A549 (cell line): ENCODE results near the gene SLC25A47. TPM values are rescaled to one million over a fixed set of nuclear protein-coding genes. Genes with fewer than 3 reads are reported as not detected.

Experiments used
- ATAC-seq, 2 experiments: fragments of 200-7000 bp in 1 of 2; fragments of >200 bp in 1 of 2; cut with Nextera tagmentation in 1 of 2; cut with Tn5 transposase in 1 of 2; 3 replicates each; pipeline versions ENCODE4 v1.8.0 to v1.9.1; 2018 to 2020; ENCODE audit warnings: mild to moderate bottlenecking in 1 of 2, moderate library complexity in 1 of 2
- CTCF ChIA-PET: fragments of 300-600 bp; sonication (Branson Sonifier 250); formaldehyde crosslinking; extraction: SDS; loops from one replicate; lab custom pipeline; 2021; ENCODE audit warnings: antibody characterized with exemption, inconsistent platforms; lab: Yijun Ruan, JAX
- POLR2A ChIA-PET: fragments of 350-600 bp; formaldehyde crosslinking; extraction: SDS; loops from one replicate; lab custom pipeline; 2021; ENCODE audit warnings: antibody characterized with exemption, inconsistent platforms; lab: Yijun Ruan, JAX
- DNase-seq, 2 experiments: peaks; one replicate each; pipeline versions ENCODE4 v3.0.0 to v3.0.0-alpha.2; 2011 to 2016; ENCODE audit warnings: low read depth in 1 of 2, low spot score in 1 of 2
- FAIRE-seq: peaks from 2 replicates; lab custom pipeline; 2011; peaks lifted over from hg19 to GRCh38; lab: Jason Lieb, UNC
- H3K27ac ChIP-seq, 2 experiments: fragments of >200 bp; sonication (Bioruptor Twin); formaldehyde crosslinking; 3 replicates each; pipeline ENCODE4 v1.5.1; 2016 to 2017
- H3K4me1 ChIP-seq: fragments of >200 bp; sonication (Bioruptor Twin); formaldehyde crosslinking; 3 replicates; pipeline ENCODE4 v1.6.1; 2016
- H3K4me2 ChIP-seq: fragments of >200 bp; sonication (Bioruptor Twin); formaldehyde crosslinking; 3 replicates; pipeline ENCODE4 v1.6.1; 2016
- H3K4me3 ChIP-seq: fragments of >200 bp; sonication (Bioruptor Twin); formaldehyde crosslinking; 3 replicates; pipeline ENCODE4 v1.5.1; 2016
- H3K9me3 ChIP-seq: fragments of >200 bp; sonication (Bioruptor Twin); formaldehyde crosslinking; 3 replicates; pipeline ENCODE4 v1.6.1; 2016
- CHD4 ChIP-seq: fragments of 200-600 bp; sonication (generic); IDR thresholded peaks from 2 replicates; pipeline ENCODE4 v1.6.1; 2016; ENCODE audit warnings: antibody characterized with exemption, mild to moderate bottlenecking, borderline replicate concordance
- E2F6 ChIP-seq: IDR thresholded peaks from 2 replicates; pipeline ENCODE4 v1.6.1; 2012; ENCODE audit warnings: low read depth, borderline replicate concordance
- EP300 ChIP-seq, 2 experiments: fragments of >200 bp; sonication (Bioruptor Twin); formaldehyde crosslinking; IDR thresholded peaks; 2 replicates in 1 of 2; 3 replicates in 1 of 2; pipeline ENCODE4 v1.6.1; 2016 to 2017
- GATA3 ChIP-seq: IDR thresholded peaks from 2 replicates; pipeline ENCODE4 v1.6.1; 2012; ENCODE audit warnings: borderline replicate concordance
- HDAC2 ChIP-seq: fragments of 200-600 bp; sonication (generic); IDR thresholded peaks from 2 replicates; pipeline ENCODE4 v1.6.1; 2016
- HMGXB4 ChIP-seq: fragments of 250-450 bp; sonication (Bioruptor Pico); IDR thresholded peaks from 2 replicates; pipeline ENCODE4 v1.5.0; 2021; ENCODE audit warnings: mild to moderate bottlenecking, moderate library complexity, borderline replicate concordance
- HOXA7 ChIP-seq: fragments of 250-450 bp; sonication (Bioruptor Pico); IDR thresholded peaks from 2 replicates; pipeline ENCODE4 v1.5.0; 2020; ENCODE audit warnings: mild to moderate bottlenecking, moderate library complexity
- HOXB13 ChIP-seq: fragments of 250-450 bp; sonication (Bioruptor Pico); IDR thresholded peaks from 2 replicates; pipeline ENCODE4 v1.5.0; 2020; ENCODE audit warnings: low read depth, mild to moderate bottlenecking, moderate library complexity
- JUN ChIP-seq, 2 experiments: fragments of >200 bp; sonication (Bioruptor Twin); formaldehyde crosslinking; IDR thresholded peaks; 2 replicates in 1 of 2; 3 replicates in 1 of 2; pipeline ENCODE4 v1.6.1; 2016 to 2017
- JUNB ChIP-seq: fragments of >200 bp; sonication (Bioruptor Twin); formaldehyde crosslinking; IDR thresholded peaks from 2 replicates; pipeline ENCODE4 v1.6.1; 2016
- KDM5A ChIP-seq: fragments of 200-600 bp; sonication (generic); IDR thresholded peaks from 2 replicates; pipeline ENCODE4 v1.6.1; 2016; ENCODE audit warnings: antibody characterized with exemption, mild to moderate bottlenecking
- MAX ChIP-seq: IDR thresholded peaks from 2 replicates; pipeline ENCODE4 v1.6.1; 2012
- MAZ ChIP-seq: fragments of 150-350 bp; IDR thresholded peaks from 2 replicates; pipeline ENCODE4 v1.6.1; 2014; ENCODE audit warnings: antibody characterized with exemption, low read depth, low read length, borderline replicate concordance
- NPAS2 ChIP-seq: fragments of 250-450 bp; sonication (Bioruptor Pico); IDR thresholded peaks from 2 replicates; pipeline ENCODE4 v1.8.0; 2022; ENCODE audit warnings: mild to moderate bottlenecking, moderate library complexity, borderline replicate concordance
- PBX3 ChIP-seq: IDR thresholded peaks from 2 replicates; pipeline ENCODE4 v1.6.1; 2012
- RCOR1 ChIP-seq: fragments of 150-350 bp; IDR thresholded peaks from 2 replicates; pipeline ENCODE4 v1.6.1; 2014; ENCODE audit warnings: antibody characterized with exemption, low read length, low read depth
- REST ChIP-seq: fragments of 200-600 bp; sonication (generic); IDR thresholded peaks from 2 replicates; pipeline ENCODE4 v1.6.1; 2016; ENCODE audit warnings: antibody characterized with exemption, mild to moderate bottlenecking, moderate library complexity
- RFX5 ChIP-seq: fragments of 450-650 bp; IDR thresholded peaks from 2 replicates; pipeline ENCODE4 v1.7.1; 2014; ENCODE audit warnings: antibody characterized with exemption, mild to moderate bottlenecking, moderate library complexity
- SMC3 ChIP-seq: fragments of >200 bp; sonication (Bioruptor Twin); formaldehyde crosslinking; IDR thresholded peaks from 3 replicates; pipeline ENCODE4 v1.6.1; 2018; ENCODE audit warnings: inconsistent platforms
- SREBF2 ChIP-seq: fragments of 450-650 bp; IDR thresholded peaks from 2 replicates; pipeline ENCODE4 v1.6.1; 2014; ENCODE audit warnings: mild to moderate bottlenecking, moderate library complexity
- TFCP2L1 ChIP-seq: fragments of 250-450 bp; sonication (Bioruptor Pico); IDR thresholded peaks from 2 replicates; pipeline ENCODE4 v1.5.0; 2021; ENCODE audit warnings: mild to moderate bottlenecking
- TP53 ChIP-seq: fragments of 250-450 bp; sonication (Bioruptor Pico); IDR thresholded peaks from 2 replicates; pipeline ENCODE4 v1.5.0; 2021; ENCODE audit warnings: mild to moderate bottlenecking, moderate library complexity
- USF2 ChIP-seq: fragments of 450-650 bp; IDR thresholded peaks from 2 replicates; pipeline ENCODE4 v1.6.1; 2014; ENCODE audit warnings: antibody characterized with exemption
- ZFP36 ChIP-seq: fragments of 450-650 bp; IDR thresholded peaks from 2 replicates; pipeline ENCODE4 v1.6.1; 2014; ENCODE audit warnings: borderline replicate concordance; ENCODE audit not compliant: partially characterized antibody
- ZNF302 ChIP-seq: fragments of 250-450 bp; sonication (Bioruptor Pico); IDR thresholded peaks from 2 replicates; pipeline ENCODE4 v1.9.0; 2021; ENCODE audit warnings: inconsistent platforms, mild to moderate bottlenecking, moderate library complexity
- WGBS: methylation state at CpG from one replicate; pipeline ENCODE4 v1.1.6; 2017; ENCODE audit errors: missing lambda C conversion rate; 5-methylcytosine and 5-hydroxymethylcytosine counted together
- polyA plus RNA-seq, 4 experiments: library from polyadenylated mRNA; depleted of rRNA in 3 of 4; stranded (reverse); fragments of >200 nt; fragmentation: RNase III in 1 of 4; extraction: RNeasy Plus Mini Kit Qiagen cat#74134 plus additional on column Dnase treatment in 1 of 4; gene quantifications; 2 replicates in 3 of 4; 3 replicates in 1 of 4; pipeline ENCODE4 v1.2.3, GENCODE V29; 2011 to 2017

SLC25A47 gene
- polyA plus RNA-seq, 2 of the 4 experiments (the other 2 are of a cell fraction), result not detected

GRCh38 chr14:100330007-100330344, 6.8 kb downstream of the SLC25A47 start:
- TF ChIP-seq MAX, result no peak
- no peak for TF ChIP-seq EP300 (IDR thresholded peaks at IDR 0.05)
- no peak for TF ChIP-seq SMC3
- no peak for TF ChIP-seq JUN (IDR thresholded peaks at IDR 0.05)
- TF ChIP-seq RFX5, result no peak
- TF ChIP-seq NPAS2 (CRISPR knock-in tag), result no peak
- no peak for TF ChIP-seq USF2
- TF ChIP-seq REST, result no peak
- TF ChIP-seq MAZ, result no peak
- no peak for TF ChIP-seq KDM5A
- TF ChIP-seq HMGXB4, result no peak
- TF ChIP-seq RCOR1, result no peak
- no peak for TF ChIP-seq SREBF2
- TF ChIP-seq HDAC2, result no peak
- no peaks in the 10 kb centered on the region for H3K9me3 ChIP-seq
- POLR2A ChIA-PET, result no interaction called here
- H3K4me2 ChIP-seq, result no peak overlapping the region
- H3K4me3 ChIP-seq, result no peak overlapping the region
- FAIRE-seq (no peak), ATAC-seq (no peak), DNase-seq (no peak)
- no peaks in the 10 kb centered on the region for H3K4me1 ChIP-seq
- CTCF ChIA-PET, result interaction anchor here (0.6 to 1.5 kb wide), 5 partner anchors 9 to 44 kb away, joined by 3 to 6 read pairs (median 4); no protein-coding TSS in a partner anchor
- H3K27ac ChIP-seq, result no peak overlapping the region
- WGBS, result 93% methylated on average over 9 of the region's 11 CpGs

GRCh38 chr14:100330388-100330931, 7.3 kb downstream of the SLC25A47 start:
- FAIRE-seq, result no peak
- H3K9me3 ChIP-seq, result no peaks in the 10 kb centered on the region
- H3K27ac ChIP-seq, result no peak overlapping the region
- no peak for DNase-seq
- ChIA-PET CTCF (interaction anchor here (0.6 to 1.5 kb wide), 5 partner anchors 9 to 45 kb away, joined by 3 to 6 read pairs (median 4); no protein-coding TSS in a partner anchor), POLR2A (no interaction called here)
- TF ChIP-seq PBX3 (no peak), HOXA7 (no peak), TP53 (CRISPR knock-in tag) (no peak), JUN (IDR thresholded peaks at IDR 0.05) (no peak), ZNF302 (CRISPR knock-in tag) (no peak), HDAC2 (no peak), ZFP36 (no peak), GATA3 (no peak), E2F6 (no peak), USF2 (no peak), HOXB13 (CRISPR knock-in tag) (no peak), TFCP2L1 (CRISPR knock-in tag) (no peak), JUNB (no peak), RCOR1 (no peak), SREBF2 (no peak), CHD4 (no peak)
- no peak overlapping the region for H3K4me2 ChIP-seq
- H3K4me1 ChIP-seq, result no peaks in the 10 kb centered on the region
- peak in 1 of 2 experiments; percentile 4; a peak in 2 of 6 replicates for ATAC-seq
- 87% methylated on average over 10 of the region's 13 CpGs for WGBS
- no peak overlapping the region for H3K4me3 ChIP-seq
